OCI-LY3 (cell line): ENCODE data around the gene KCNC4.

Experiments
- H2AFZ ChIP-seq: fragments of 200-600, 300-600 bp; shearing (Covaris generic); 2 replicates; pipeline ENCODE4 v1.6.0; 2014; ENCODE audit warnings: antibody characterized with exemption, low read depth, low read length
- H3K27ac ChIP-seq: fragments of 200-600, 300-600 bp; sonication (generic); 2 replicates; pipeline ENCODE4 v1.5.1; 2014; ENCODE audit warnings: mild to moderate bottlenecking, low read length, moderate library complexity, mixed read lengths
- H3K27me3 ChIP-seq: fragments of 200-600, 300-600 bp; sonication (generic); 2 replicates; pipeline ENCODE4 v1.6.1; 2014; ENCODE audit warnings: low read depth, low read length, mixed read lengths
- H3K36me3 ChIP-seq: fragments of 200-600, 300-600 bp; sonication (generic); replicated peaks from 2 replicates; pipeline ENCODE3; 2014; ENCODE audit warnings: low read depth, low read length, mixed read lengths
- H3K4me1 ChIP-seq: fragments of 300-600, 200-600 bp; sonication (generic); 2 replicates; pipeline ENCODE4 v1.6.1; 2014; ENCODE audit warnings: low read length, mixed read lengths
- H3K4me2 ChIP-seq: fragments of 200-600, 300-600 bp; sonication (generic); 2 replicates; pipeline ENCODE4 v1.6.1; 2014; ENCODE audit warnings: low read length, mixed read lengths
- H3K4me3 ChIP-seq: fragments of 300-600, 200-600 bp; sonication (generic); 2 replicates; pipeline ENCODE4 v1.5.1; 2014; ENCODE audit warnings: antibody characterized with exemption, mild to moderate bottlenecking, low read length, moderate library complexity
- H3K79me2 ChIP-seq: fragments of 300-600, 200-600 bp; shearing (Covaris generic); 2 replicates; pipeline ENCODE4 v1.6.1; 2014; ENCODE audit warnings: mild to moderate bottlenecking, low read length, mixed read lengths
- H3K9ac ChIP-seq: fragments of 300-600, 200-600 bp; shearing (Covaris generic); 2 replicates; pipeline ENCODE4 v1.6.0; 2014; ENCODE audit warnings: mild to moderate bottlenecking, low read length, moderate library complexity
- H3K9me3 ChIP-seq: fragments of 200-600, 300-600 bp; shearing (Covaris generic); 2 replicates; pipeline ENCODE4 v1.6.1; 2014; ENCODE audit warnings: low read length, mixed read lengths; ENCODE audit not compliant: insufficient read depth
- H4K20me1 ChIP-seq: fragments of 200-600, 300-600 bp; sonication (generic); 2 replicates; pipeline ENCODE4 v1.6.1; 2016; ENCODE audit warnings: low read length, mixed read lengths; ENCODE audit not compliant: insufficient read depth
- EZH2phosphoT487 ChIP-seq: fragments of 200-600 bp; shearing (Covaris generic); IDR thresholded peaks from 2 replicates; pipeline ENCODE4 v1.6.1; 2018; ENCODE audit warnings: antibody characterized with exemption, mixed run types, low read depth
- TF ChIP-seq, protein P1 (sequence below): fragments of 200-600, 300-600 bp; sonication (generic); IDR thresholded peaks from 2 replicates; pipeline ENCODE4 v1.5.1; 2014; ENCODE audit warnings: antibody characterized with exemption, low read length, low read depth

KCNC4 gene

GRCh38 chr1:110225212-110225611 lies 15.1 kb downstream of the KCNC4 start:
- H3K27me3 ChIP-seq: no peaks in the 10 kb centered on the region
- H3K4me1 ChIP-seq: no peaks in the 10 kb centered on the region
- H3K4me2 ChIP-seq: no peak overlapping the region
- TF ChIP-seq, protein P1, sequence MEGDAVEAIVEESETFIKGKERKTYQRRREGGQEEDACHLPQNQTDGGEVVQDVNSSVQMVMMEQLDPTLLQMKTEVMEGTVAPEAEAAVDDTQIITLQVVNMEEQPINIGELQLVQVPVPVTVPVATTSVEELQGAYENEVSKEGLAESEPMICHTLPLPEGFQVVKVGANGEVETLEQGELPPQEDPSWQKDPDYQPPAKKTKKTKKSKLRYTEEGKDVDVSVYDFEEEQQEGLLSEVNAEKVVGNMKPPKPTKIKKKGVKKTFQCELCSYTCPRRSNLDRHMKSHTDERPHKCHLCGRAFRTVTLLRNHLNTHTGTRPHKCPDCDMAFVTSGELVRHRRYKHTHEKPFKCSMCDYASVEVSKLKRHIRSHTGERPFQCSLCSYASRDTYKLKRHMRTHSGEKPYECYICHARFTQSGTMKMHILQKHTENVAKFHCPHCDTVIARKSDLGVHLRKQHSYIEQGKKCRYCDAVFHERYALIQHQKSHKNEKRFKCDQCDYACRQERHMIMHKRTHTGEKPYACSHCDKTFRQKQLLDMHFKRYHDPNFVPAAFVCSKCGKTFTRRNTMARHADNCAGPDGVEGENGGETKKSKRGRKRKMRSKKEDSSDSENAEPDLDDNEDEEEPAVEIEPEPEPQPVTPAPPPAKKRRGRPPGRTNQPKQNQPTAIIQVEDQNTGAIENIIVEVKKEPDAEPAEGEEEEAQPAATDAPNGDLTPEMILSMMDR: no peak
- no peak for TF ChIP-seq EZH2phosphoT487
- no peak overlapping the region for H3K27ac ChIP-seq
- H3K79me2 ChIP-seq: no peaks in the 10 kb centered on the region
- H4K20me1 ChIP-seq: no peaks in the 10 kb centered on the region
- H3K9me3 ChIP-seq: no peaks in the 10 kb centered on the region
- H3K4me3 ChIP-seq: no peak overlapping the region
- no peak overlapping the region for H3K9ac ChIP-seq
- H3K36me3 ChIP-seq: no peaks in the 10 kb centered on the region
- H2AFZ ChIP-seq: no peak overlapping the region

DNA sequence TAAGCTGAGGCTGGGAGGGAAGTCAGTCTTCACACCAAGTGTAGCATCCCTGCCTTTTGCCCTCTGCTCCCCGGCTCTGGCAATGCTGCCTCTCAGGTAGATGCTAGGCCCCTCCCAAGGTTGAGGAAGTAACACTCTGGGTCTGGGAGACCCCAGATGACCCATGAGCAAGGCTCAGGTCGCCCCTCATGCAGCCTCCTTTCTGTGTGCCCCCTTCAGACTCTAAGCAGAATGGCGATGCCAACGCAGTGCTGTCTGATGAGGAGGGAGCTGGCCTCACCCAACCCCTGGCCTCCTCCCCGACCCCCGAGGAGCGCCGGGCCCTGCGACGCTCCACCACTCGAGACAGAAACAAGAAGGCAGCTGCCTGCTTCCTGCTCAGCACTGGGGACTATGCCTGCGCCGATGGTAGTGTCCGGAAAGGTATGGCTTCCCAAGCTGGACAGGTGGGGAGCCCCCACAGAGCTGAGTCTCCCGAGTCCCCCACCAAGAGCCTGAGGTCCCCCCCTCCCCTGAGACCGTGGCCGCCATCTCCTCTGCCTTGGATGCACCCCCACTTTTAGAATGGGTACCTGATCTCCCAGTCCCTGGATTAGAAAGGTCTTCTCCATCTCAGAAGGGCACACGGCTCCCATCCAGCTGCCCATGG lies 15.8 kb downstream of the KCNC4 start:
- TF ChIP-seq, protein P1: no peak
- TF ChIP-seq EZH2phosphoT487: no peak
- Histone ChIP-seq H2AFZ (no peak overlapping the region), H3K4me3 (no peak overlapping the region), H3K4me1 (no peaks in the 10 kb centered on the region), H3K4me2 (no peak overlapping the region), H3K27me3 (no peaks in the 10 kb centered on the region), H3K36me3 (no peaks in the 10 kb centered on the region), H3K79me2 (no peaks in the 10 kb centered on the region), H3K27ac (no peak overlapping the region), H4K20me1 (no peaks in the 10 kb centered on the region), H3K9me3 (no peaks in the 10 kb centered on the region), H3K9ac (no peak overlapping the region)

DNA sequence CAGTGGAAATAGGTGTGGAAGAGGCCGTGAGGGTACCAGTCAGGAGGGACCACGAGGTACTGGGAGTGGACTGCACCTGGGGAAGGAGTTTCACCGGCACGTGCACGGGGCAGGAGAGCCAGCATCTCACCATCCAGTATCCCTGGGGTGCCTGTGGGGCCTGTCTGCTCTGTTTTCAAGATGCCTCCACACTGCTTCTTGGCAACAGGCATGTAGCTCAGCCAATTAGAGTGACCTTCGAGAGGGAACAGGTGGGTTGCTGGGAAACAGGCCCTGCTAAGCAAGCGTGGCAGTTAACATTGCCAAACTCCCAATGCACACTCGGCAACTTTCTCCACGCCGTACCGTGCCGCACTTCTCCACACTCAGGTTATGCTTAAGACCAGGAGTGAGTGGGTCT lies 17.7 kb downstream of the KCNC4 start:
- Histone ChIP-seq H3K79me2 (no peaks in the 10 kb centered on the region), H3K9ac (no peak overlapping the region), H4K20me1 (no peaks in the 10 kb centered on the region), H3K9me3 (no peaks in the 10 kb centered on the region), H3K36me3 (no peaks in the 10 kb centered on the region), H3K27ac (no peak overlapping the region), H2AFZ (no peak overlapping the region), H3K27me3 (no peaks in the 10 kb centered on the region), H3K4me1 (no peaks in the 10 kb centered on the region), H3K4me2 (no peak overlapping the region), H3K4me3 (no peak overlapping the region)
- TF ChIP-seq EZH2phosphoT487: no peak
- TF ChIP-seq, protein P1: no peak

DNA sequence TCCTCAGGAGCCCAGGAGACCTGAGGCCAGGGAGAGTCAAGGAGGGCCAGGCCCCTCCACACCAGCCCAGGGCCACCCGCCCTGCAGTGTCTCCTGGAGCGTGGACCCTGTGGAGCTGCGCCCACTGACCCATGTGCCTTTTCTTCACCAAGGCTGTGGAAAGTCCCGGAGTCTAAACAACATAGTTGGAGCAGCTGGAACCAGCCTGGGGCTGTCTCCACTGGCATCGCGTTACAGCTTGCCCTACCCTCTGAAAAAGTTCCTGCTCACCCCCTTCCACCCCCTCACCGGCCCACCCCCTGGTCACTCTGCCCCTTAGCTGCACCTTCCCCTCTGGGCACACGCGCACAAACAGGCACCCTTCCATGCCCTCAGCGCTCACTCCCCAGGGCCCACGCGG lies 18.3 kb downstream of the KCNC4 start:
- no peak overlapping the region for H3K4me3 ChIP-seq
- no peaks in the 10 kb centered on the region for H3K27me3 ChIP-seq
- no peaks in the 10 kb centered on the region for H3K36me3 ChIP-seq
- no peak overlapping the region for H2AFZ ChIP-seq
- H3K9me3 ChIP-seq: no peaks in the 10 kb centered on the region
- no peaks in the 10 kb centered on the region for H3K4me1 ChIP-seq
- no peak overlapping the region for H3K4me2 ChIP-seq
- H3K27ac ChIP-seq: no peak overlapping the region
- H3K79me2 ChIP-seq: no peaks in the 10 kb centered on the region
- no peak overlapping the region for H3K9ac ChIP-seq
- no peaks in the 10 kb centered on the region for H4K20me1 ChIP-seq
- TF ChIP-seq, protein P1: no peak
- no peak for TF ChIP-seq EZH2phosphoT487
